ENCODE data around the gene STIP1.

DNA sequence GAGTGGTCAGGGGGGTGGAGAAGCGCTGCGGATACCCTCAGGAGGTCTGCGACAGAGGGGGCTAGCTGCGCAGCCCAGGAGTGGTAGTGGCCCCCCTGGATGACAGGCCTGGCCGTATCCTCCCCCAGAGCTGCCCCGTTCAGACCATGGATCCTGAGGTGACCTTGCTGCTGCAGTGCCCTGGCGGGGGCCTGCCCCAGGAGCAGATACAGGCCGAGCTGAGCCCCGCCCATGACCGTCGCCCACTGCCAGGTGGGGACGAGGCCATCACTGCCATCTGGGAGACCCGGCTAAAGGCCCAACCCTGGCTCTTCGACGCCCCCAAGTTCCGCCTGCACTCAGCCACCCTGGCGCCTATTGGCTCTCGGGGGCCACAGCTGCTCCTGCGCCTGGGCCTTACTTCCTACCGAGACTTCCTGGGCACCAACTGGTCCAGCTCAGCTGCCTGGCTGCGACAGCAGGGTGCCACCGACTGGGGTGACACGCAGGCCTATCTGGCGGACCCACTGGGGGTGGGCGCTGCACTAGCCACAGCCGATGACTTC is 40.6 kb downstream of the STIP1 start:
- peak; percentile 54; the same call in 1 of the 2 replicates for TF ChIP-seq POLR2A (IDR thresholded peaks at IDR 0.05; ENCODE audit: low read depth, low read length)
- TF ChIP-seq POU2F2 (IDR thresholded peaks at IDR 0.05; ENCODE audit: low read depth, low read length): no peak

All from GM12891 (cell line).